GM18508 (cell line): ENCODE measurements around the gene CSGALNACT2.
"Not testable (repeated sequence)": the region's sequence is repeated elsewhere in the genome, so short reads cannot be mapped to it uniquely, and the experiment has no call there.

Experiments
- ATAC-seq: cut with Tn5 transposase; IDR thresholded peaks from one replicate; pipeline ENCODE4 v1.9.1; 2021; ENCODE audit warnings: moderate number of reproducible peaks; ENCODE audit not compliant: insufficient read depth, unreplicated experiment

Gene CSGALNACT2

GRCh38 chr10:43173120-43173519 is 34.9 kb downstream of the CSGALNACT2 start:
- no peak for ATAC-seq

- ATAC-seq: no peak
Measured at GRCh38 chr10:43174969-43175368, 36.7 kb downstream of the CSGALNACT2 start.

GRCh38 chr10:43176271-43176670 is 38.0 kb downstream of the CSGALNACT2 start:
- no peak for ATAC-seq

GRCh38 chr10:43177595-43177994 is 39.4 kb downstream of the CSGALNACT2 start:
- ATAC-seq: no peak

- ATAC-seq: no peak
Measured at GRCh38 chr10:43181146-43181545, 42.9 kb downstream of the CSGALNACT2 start.

- not testable (repeated sequence) for ATAC-seq
Measured at GRCh38 chr10:43183764-43184163, 45.5 kb downstream of the CSGALNACT2 start.

- ATAC-seq: no peak
Measured at GRCh38 chr10:43186150-43186549, 47.9 kb downstream of the CSGALNACT2 start.

- ATAC-seq: no peak
Measured at GRCh38 chr10:43187213-43187612, 49.0 kb downstream of the CSGALNACT2 start.

GRCh38 chr10:43188702-43189101 is 50.5 kb downstream of the CSGALNACT2 start:
- ATAC-seq: no peak

GRCh38 chr10:43190289-43190688 is 52.0 kb downstream of the CSGALNACT2 start:
- no peak for ATAC-seq

- ATAC-seq: no peak
Measured at GRCh38 chr10:43190775-43191174, 52.5 kb downstream of the CSGALNACT2 start.

GRCh38 chr10:43192884-43193283 is 54.6 kb downstream of the CSGALNACT2 start:
- no peak for ATAC-seq

GRCh38 chr10:43193496-43194080 is 55.3 kb downstream of the CSGALNACT2 start:
- ATAC-seq: no peak

GRCh38 chr10:43194266-43194665 is 56.0 kb downstream of the CSGALNACT2 start:
- ATAC-seq: no peak

GRCh38 chr10:43194859-43195258 is 56.6 kb downstream of the CSGALNACT2 start:
- no peak for ATAC-seq

GRCh38 chr10:43195557-43195956 is 57.3 kb downstream of the CSGALNACT2 start:
- ATAC-seq: no peak

- ATAC-seq: no peak
Measured at GRCh38 chr10:43196131-43196980, 58.1 kb downstream of the CSGALNACT2 start.

GRCh38 chr10:43196981-43197833 is 59.0 kb downstream of the CSGALNACT2 start:
- ATAC-seq: no peak

- ATAC-seq: no peak
Measured at GRCh38 chr10:43197834-43198681, 59.8 kb downstream of the CSGALNACT2 start.

- no peak for ATAC-seq
Measured at GRCh38 chr10:43198682-43199005, 60.4 kb downstream of the CSGALNACT2 start.
